Activated CD8-positive, alpha-beta memory T cell treated with anti-CD3 and anti-CD28 coated beads, Interleukin-2, amount 50 U/mL, for 48 hours (primary cell): ENCODE results near the gene CDH13.

Experiments
- DNase-seq: peaks from one replicate; pipeline ENCODE4 v3.0.0-alpha.2; 2020

The CDH13 gene

GRCh38 chr16:82751020-82751419, 124.3 kb downstream of the CDH13 start:
- DNase-seq = no peak

- DNase-seq = no peak
Observed at GRCh38 chr16:82752172-82752571, 125.4 kb downstream of the CDH13 start.

GRCh38 chr16:82753821-82754220, 127.1 kb downstream of the CDH13 start:
- no peak for DNase-seq

- no peak for DNase-seq
Observed at GRCh38 chr16:82754716-82755513, 128.1 kb downstream of the CDH13 start.

- DNase-seq = no peak
Observed at GRCh38 chr16:82755570-82756282, 129.0 kb downstream of the CDH13 start.

GRCh38 chr16:82756283-82756599, 129.5 kb downstream of the CDH13 start:
- no peak for DNase-seq

GRCh38 chr16:82758406-82758805, 131.6 kb downstream of the CDH13 start:
- DNase-seq = no peak

GRCh38 chr16:82758904-82759303, 132.1 kb downstream of the CDH13 start:
- DNase-seq = no peak

GRCh38 chr16:82761236-82761635, 134.5 kb downstream of the CDH13 start:
- DNase-seq = no peak

GRCh38 chr16:82761858-82762257, 135.1 kb downstream of the CDH13 start:
- no peak for DNase-seq

GRCh38 chr16:82763371-82763770, 136.6 kb downstream of the CDH13 start:
- no peak for DNase-seq

GRCh38 chr16:82767198-82767597, 140.4 kb downstream of the CDH13 start:
- no peak for DNase-seq

- DNase-seq = no peak
Observed at GRCh38 chr16:82767808-82768207, 141.0 kb downstream of the CDH13 start.

GRCh38 chr16:82769845-82770244, 143.1 kb downstream of the CDH13 start:
- no peak for DNase-seq

GRCh38 chr16:82772215-82772614, 145.4 kb downstream of the CDH13 start:
- DNase-seq = no peak

GRCh38 chr16:82773018-82773417, 146.2 kb downstream of the CDH13 start:
- no peak for DNase-seq

- no peak for DNase-seq
Observed at GRCh38 chr16:82776470-82777146, 149.8 kb downstream of the CDH13 start.

GRCh38 chr16:82782715-82783251, 156.0 kb downstream of the CDH13 start:
- DNase-seq = no peak

GRCh38 chr16:82783933-82784572, 157.3 kb downstream of the CDH13 start:
- DNase-seq = no peak

- no peak for DNase-seq
Observed at GRCh38 chr16:82784573-82784968, 157.8 kb downstream of the CDH13 start.

GRCh38 chr16:82788225-82788624, 161.5 kb downstream of the CDH13 start:
- no peak for DNase-seq

GRCh38 chr16:82788919-82789318, 162.2 kb downstream of the CDH13 start:
- DNase-seq = no peak

- no peak for DNase-seq
Observed at GRCh38 chr16:82792693-82793092, 165.9 kb downstream of the CDH13 start.
